Right cardiac atrium (tissue), 5 donors: ENCODE results near the gene MAN1A1. TPM values are rescaled to one million over a fixed set of nuclear protein-coding genes. Genes with fewer than 3 reads are reported as not detected.
A peak's percentile ranks its signal among the peaks of the same experiment; 100 is the strongest.

ENCODE experiments used
- ATAC-seq, 2 donors: fragments of 200-7000 bp; cut with Tn5 transposase; one replicate each; pipeline versions ENCODE4 v1.8.0 to v1.9.1; 2020; ENCODE audit warnings: moderate library complexity in 2 of 2, mild to moderate bottlenecking in 1 of 2
- DNase-seq, 3 donors: peaks; one replicate each; pipeline ENCODE4 v3.0.0-alpha.2; 2020
- H3K27ac ChIP-seq: one replicate; pipeline ENCODE4 v1.5.1; 2013; ENCODE audit warnings: mild to moderate bottlenecking, low read length, control low read depth, moderate library complexity
- H3K27me3 ChIP-seq: one replicate; pipeline ENCODE4 v1.6.1; 2013; ENCODE audit not compliant: control insufficient read depth, insufficient read depth
- H3K4me1 ChIP-seq: one replicate; pipeline ENCODE4 v1.6.1; 2013; ENCODE audit warnings: low read length; ENCODE audit not compliant: control insufficient read depth, insufficient read depth
- H3K4me3 ChIP-seq: one replicate; pipeline ENCODE4 v1.5.1; 2013; ENCODE audit warnings: low read length, control low read depth
- H3K9me3 ChIP-seq: one replicate; pipeline ENCODE4 v1.6.1; 2013; ENCODE audit warnings: low read length; ENCODE audit not compliant: control insufficient read depth
- WGBS: extraction: QIAGEN DNeasy Blood & Tissue Kit; methylation state at CpG from one replicate; pipeline ENCODE4 v1.1.7; 2013; 5-methylcytosine and 5-hydroxymethylcytosine counted together
- intact Hi-C, 4 donors: fragments of 100-400 bp; cut with DNase I; formaldehyde crosslinking; loops; one replicate each; pipeline versions ENCODE4 v1.11.0 to v1.14.0; 2022 to 2023
- polyA plus RNA-seq: library from polyadenylated mRNA; stranded (reverse); fragments of 200-250 nt; gene quantifications from one replicate; pipeline ENCODE4 v1.2.3, GENCODE V29; 2013
- total RNA-seq, 4 donors: library from RNA; stranded (reverse); fragmentation: NEBNext Ultra II Directional; extraction: Animal tissue kit (Norgen Biotek cat#: 25700); gene quantifications; one replicate each; pipeline ENCODE4 v1.2.1, GENCODE V29; 2021
- donor health status: healthy with polysubstance abuse.
- donor health status: DM: no; HTN: yes; CAD: no.
- donor health status: DM: no; HTN: no; CAD: no.
- donor health status: DM: no; HTN: yes; CAD: no; lungs with severe emphysema.
- donor health status: DM: yes; HTN: yes; CAD: no.

Gene MAN1A1
- total and polyA plus RNA-seq, 5 donors, result 11.6 to 29.7 (median 20.3) TPM

GRCh38 chr6:119247504-119247903 is 102.1 kb downstream of the MAN1A1 start:
- no peak for ATAC-seq

DNA sequence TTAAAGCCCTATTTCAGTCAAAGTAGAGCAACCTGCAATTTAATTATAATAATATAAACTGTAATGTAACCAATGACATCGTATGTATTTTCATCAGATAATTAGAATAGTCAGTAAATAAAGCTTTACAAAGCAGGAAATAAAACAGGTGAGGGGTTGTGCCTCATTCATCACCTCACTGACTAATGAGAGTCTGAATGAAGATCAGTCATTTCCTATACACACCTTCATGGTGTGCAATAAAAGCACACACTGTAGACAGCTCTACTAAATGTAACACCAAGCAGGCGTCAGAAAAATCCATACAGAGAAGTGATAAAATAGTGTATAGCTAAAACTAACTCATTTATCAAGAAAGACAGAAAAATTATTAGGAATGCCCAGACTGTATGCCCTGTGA is 105.9 kb downstream of the MAN1A1 start:
- H3K27ac ChIP-seq, result no peak overlapping the region
- no peak overlapping the region for H3K4me3 ChIP-seq
- peaks cover 4% of the 10 kb centered on the region for H3K4me1 ChIP-seq
- no peaks in the 10 kb centered on the region for H3K9me3 ChIP-seq
- DNase-seq (no peak), ATAC-seq (no peak)
- intact Hi-C loops, result no loop called here
- 93% methylated on average over 2 of the region's 2 CpGs for WGBS
- H3K27me3 ChIP-seq, result no peaks in the 10 kb centered on the region

More at GRCh38 chr6:119247504-119247903, 102.1 kb downstream of the MAN1A1 start:
- no peak overlapping the region for H3K4me3 ChIP-seq
- no peaks in the 10 kb centered on the region for H3K27me3 ChIP-seq
- no peak overlapping the region for H3K27ac ChIP-seq
- H3K4me1 ChIP-seq, result no peaks in the 10 kb centered on the region
- 85% methylated on average over 3 of the region's 3 CpGs for WGBS
- no peaks in the 10 kb centered on the region for H3K9me3 ChIP-seq
- DNase-seq, result no peak
- intact Hi-C loops, result no loop called here

DNA sequence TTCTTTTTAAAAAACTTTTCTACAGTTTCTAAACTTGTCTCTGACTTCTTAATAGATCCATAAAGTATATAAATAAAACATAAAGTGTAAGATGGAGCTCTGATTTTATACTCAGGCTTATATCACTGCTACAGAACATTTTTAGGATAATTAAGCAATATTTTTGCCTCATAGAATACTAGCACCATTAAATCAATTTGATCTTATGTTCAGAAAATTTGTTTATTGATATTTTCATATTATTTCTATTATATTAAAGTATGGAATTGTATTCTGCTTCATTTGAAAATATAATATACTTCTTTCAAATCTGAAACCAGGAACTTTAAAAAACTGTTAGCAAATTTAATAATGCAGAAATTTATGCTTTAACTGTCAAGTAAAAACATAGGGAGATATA is 106.5 kb downstream of the MAN1A1 start:
- no peak for DNase-seq
- intact Hi-C loops, result no loop called here
- Histone ChIP-seq H3K9me3 (no peaks in the 10 kb centered on the region), H3K4me1 (peaks cover 4% of the 10 kb centered on the region), H3K27me3 (no peaks in the 10 kb centered on the region), H3K27ac (no peak overlapping the region), H3K4me3 (no peak overlapping the region)
- no peak for ATAC-seq

DNA sequence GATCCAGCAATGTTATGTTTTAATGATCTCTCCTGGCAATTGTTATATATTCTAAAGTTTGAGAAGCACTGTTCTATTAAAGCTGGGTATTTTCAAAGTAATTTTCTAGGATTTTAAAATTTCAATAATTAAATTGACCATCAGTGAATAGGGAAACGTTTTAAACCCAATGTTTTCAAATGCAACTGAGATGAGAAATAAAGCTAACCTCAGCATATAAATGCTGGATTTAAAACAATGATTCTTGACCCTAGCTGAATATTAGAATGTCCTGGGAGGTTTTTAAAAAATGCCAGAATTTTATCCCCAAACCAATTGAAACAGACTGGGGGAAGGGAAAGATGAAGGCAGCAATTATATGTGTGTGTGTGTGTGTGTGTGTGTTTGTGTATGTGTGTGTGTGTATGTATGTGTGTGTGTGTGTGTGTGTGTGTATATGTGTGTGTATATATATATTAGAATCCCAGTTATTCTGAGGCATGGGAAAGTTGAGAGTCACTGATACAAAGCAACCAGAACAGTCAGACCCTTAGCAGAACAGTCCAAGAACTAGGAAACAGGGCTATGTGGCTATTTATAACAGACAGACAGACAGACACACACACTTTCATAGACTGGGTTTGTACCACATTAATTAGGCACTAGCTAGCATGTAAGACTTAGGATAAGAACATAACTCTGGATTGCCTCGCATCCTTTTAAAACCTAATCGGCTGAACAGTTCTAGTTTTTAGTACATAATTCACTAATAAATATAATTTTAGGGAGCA is 107.8 kb downstream of the MAN1A1 start:
- intact Hi-C loops, result no loop called here
- H3K27ac ChIP-seq, result no peak overlapping the region
- WGBS, result 83% methylated on average over 3 of the region's 3 CpGs
- H3K4me1 ChIP-seq, result peaks cover 4% of the 10 kb centered on the region
- ATAC-seq, result no peak
- H3K9me3 ChIP-seq, result no peaks in the 10 kb centered on the region
- no peaks in the 10 kb centered on the region for H3K27me3 ChIP-seq
- no peak overlapping the region for H3K4me3 ChIP-seq
- no peak for DNase-seq

- intact Hi-C loops, result no loop called here
- 34% methylated on average over 2 of the region's 2 CpGs for WGBS
- Histone ChIP-seq H3K9me3 (no peaks in the 10 kb centered on the region), H3K4me3 (no peak overlapping the region), H3K4me1 (peaks cover 4% of the 10 kb centered on the region), H3K27me3 (no peaks in the 10 kb centered on the region), H3K27ac (no peak overlapping the region)
- DNase-seq (peak in 1 of 3 donors; percentile 47), ATAC-seq (peak; percentile 57 to 79)
Observed at GRCh38 chr6:119241111-119241465, 108.5 kb downstream of the MAN1A1 start.

DNA sequence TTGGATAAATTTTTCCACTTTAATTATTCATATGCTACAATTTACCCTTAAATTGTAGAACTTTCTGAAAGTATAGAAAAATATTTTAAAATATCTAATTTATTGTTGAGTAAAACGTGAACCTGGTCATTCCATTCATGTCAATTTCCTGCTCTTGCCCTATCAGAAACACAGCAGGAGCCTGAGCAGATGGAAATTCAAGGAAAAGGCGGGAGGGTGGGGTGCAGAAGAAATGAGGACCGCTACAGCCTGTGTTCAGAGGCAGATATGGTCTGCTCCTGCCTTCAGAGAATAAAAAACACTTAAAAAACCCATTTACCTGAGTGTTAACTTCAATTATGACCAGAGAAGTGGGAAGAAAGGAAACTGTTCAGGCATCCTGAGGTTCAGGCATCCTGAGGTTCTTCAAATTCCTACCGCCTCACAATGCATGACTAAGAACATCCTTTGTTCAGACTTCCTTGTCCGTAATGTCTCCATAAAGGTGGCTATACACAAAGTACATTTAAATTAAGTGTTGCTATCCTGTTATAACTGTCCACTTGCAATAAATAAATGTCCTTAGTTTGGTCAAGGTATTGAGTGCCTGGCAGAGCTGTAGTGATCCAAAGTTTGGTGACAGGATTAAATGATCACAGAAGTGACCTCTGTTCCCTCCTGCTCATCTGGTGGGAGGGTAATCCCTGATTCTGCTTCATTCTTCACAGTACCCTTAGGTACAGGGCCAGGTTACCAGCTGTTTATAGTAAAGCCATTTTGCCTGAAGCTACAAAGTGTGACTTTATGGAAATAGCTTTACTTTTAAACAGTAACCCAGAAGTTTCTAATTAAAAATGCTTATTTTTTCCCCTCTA is 109.1 kb downstream of the MAN1A1 start:
- no peak for DNase-seq
- Histone ChIP-seq H3K4me1 (peaks cover 4% of the 10 kb centered on the region), H3K9me3 (no peaks in the 10 kb centered on the region), H3K27ac (no peak overlapping the region), H3K27me3 (no peaks in the 10 kb centered on the region), H3K4me3 (no peak overlapping the region)
- 85% methylated on average over 5 of the region's 5 CpGs for WGBS
- intact Hi-C loops, result no loop called here
- ATAC-seq, result no peak

- WGBS, result 86% methylated on average over 7 of the region's 7 CpGs
- ATAC-seq, result no peak
- no peak overlapping the region for H3K27ac ChIP-seq
- no peak overlapping the region for H3K4me3 ChIP-seq
- DNase-seq, result no peak
- H3K9me3 ChIP-seq, result no peaks in the 10 kb centered on the region
- H3K27me3 ChIP-seq, result no peaks in the 10 kb centered on the region
- intact Hi-C loops, result no loop called here
- peaks cover 4% of the 10 kb centered on the region for H3K4me1 ChIP-seq
Observed at GRCh38 chr6:119237177-119237715, 112.3 kb downstream of the MAN1A1 start.

DNA sequence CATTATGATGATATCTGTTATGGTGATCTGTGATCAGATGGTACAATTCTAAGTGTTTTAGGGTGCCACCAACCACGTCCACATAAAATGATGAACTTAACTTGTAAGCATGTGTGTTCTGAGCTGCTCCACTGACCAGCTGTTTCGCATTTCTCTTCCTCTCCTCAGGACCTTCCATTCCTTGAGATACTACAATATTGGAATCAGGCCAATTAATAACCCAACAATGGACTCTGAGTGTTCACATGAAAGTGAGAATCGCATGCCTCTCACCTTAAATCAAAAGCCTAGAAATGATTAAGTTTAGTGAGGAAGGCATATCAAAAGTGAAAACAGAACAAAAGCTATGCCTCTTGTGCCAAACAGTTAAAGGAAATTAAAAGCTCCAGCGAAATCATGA is 114.6 kb downstream of the MAN1A1 start:
- WGBS, result 93% methylated on average over 4 of the region's 4 CpGs
- no peaks in the 10 kb centered on the region for H3K27me3 ChIP-seq
- ATAC-seq, result no peak
- H3K27ac ChIP-seq, result no peak overlapping the region
- no peaks in the 10 kb centered on the region for H3K4me1 ChIP-seq
- no peak overlapping the region for H3K4me3 ChIP-seq
- intact Hi-C loops, result no loop called here
- H3K9me3 ChIP-seq, result no peaks in the 10 kb centered on the region
- DNase-seq, result no peak

GRCh38 chr6:119234457-119234856 is 115.1 kb downstream of the MAN1A1 start:
- Histone ChIP-seq H3K4me1 (no peaks in the 10 kb centered on the region), H3K9me3 (no peaks in the 10 kb centered on the region), H3K27ac (no peak overlapping the region), H3K4me3 (no peak overlapping the region), H3K27me3 (no peaks in the 10 kb centered on the region)
- ATAC-seq, result no peak
- WGBS, result 94% methylated on average over 5 of the region's 5 CpGs
- intact Hi-C loops, result no loop called here
- no peak for DNase-seq

GRCh38 chr6:119233312-119233984 is 116.1 kb downstream of the MAN1A1 start:
- intact Hi-C loops, result no loop called here
- ATAC-seq, result no peak
- DNase-seq, result no peak
- H3K4me3 ChIP-seq, result no peak overlapping the region
- no peaks in the 10 kb centered on the region for H3K9me3 ChIP-seq
- 98% methylated on average over 2 of the region's 2 CpGs for WGBS
- no peaks in the 10 kb centered on the region for H3K4me1 ChIP-seq
- no peaks in the 10 kb centered on the region for H3K27me3 ChIP-seq
- H3K27ac ChIP-seq, result no peak overlapping the region

GRCh38 chr6:119231394-119231793 is 118.2 kb downstream of the MAN1A1 start:
- no peak for DNase-seq

More at GRCh38 chr6:119231394-119231793, 118.2 kb downstream of the MAN1A1 start:
- no peak for ATAC-seq
- Histone ChIP-seq H3K27me3 (no peaks in the 10 kb centered on the region), H3K9me3 (no peaks in the 10 kb centered on the region), H3K27ac (no peak overlapping the region), H3K4me1 (no peaks in the 10 kb centered on the region), H3K4me3 (no peak overlapping the region)
- 91% methylated on average over 4 of the region's 4 CpGs for whole genome bisulfite sequencing
- intact Hi-C loops, result no loop called here
